COR-L47 (cell line): Measurements from ENCODE around the gene IGFBP1.
A peak's percentile ranks its signal among the peaks of the same experiment; 100 is the strongest.
"Not testable (repeated sequence)": the region's sequence is repeated elsewhere in the genome, so short reads cannot be mapped to it uniquely, and the experiment has no call there.

ENCODE experiments used
- DNase-seq: peaks from one replicate; lab custom pipeline; 2025; lab: John Stamatoyannopoulos, UW

Gene IGFBP1

GRCh38 chr7:45888185-45888992, at the start of gene IGFBP1:
Gene IGFBP1, plus strand, starts transcription at chr7:45888488. Its CDS starts 165 bp downstream, at chr7:45888653.
- DNase-seq = no peak

GRCh38 chr7:45838852-45839251, 49.4 kb upstream of the IGFBP1 start:
- DNase-seq = not testable (repeated sequence)

GRCh38 chr7:45841926-45842717, 46.2 kb upstream of the IGFBP1 start:
- not testable (repeated sequence) for DNase-seq

GRCh38 chr7:45846536-45846935, 41.8 kb upstream of the IGFBP1 start:
- DNase-seq = not testable (repeated sequence)

- DNase-seq = not testable (repeated sequence)
Observed at GRCh38 chr7:45848734-45849133, 39.6 kb upstream of the IGFBP1 start.

- not testable (repeated sequence) for DNase-seq
Observed at GRCh38 chr7:45852984-45853383, 35.3 kb upstream of the IGFBP1 start.

GRCh38 chr7:45853491-45853890, 34.8 kb upstream of the IGFBP1 start:
- DNase-seq = not testable (repeated sequence)

- DNase-seq = not testable (repeated sequence)
Observed at GRCh38 chr7:45855680-45856079, 32.6 kb upstream of the IGFBP1 start.

GRCh38 chr7:45856888-45857287, 31.4 kb upstream of the IGFBP1 start:
- not testable (repeated sequence) for DNase-seq

GRCh38 chr7:45863715-45864114, 24.6 kb upstream of the IGFBP1 start:
- DNase-seq = no peak

- no peak for DNase-seq
Observed at GRCh38 chr7:45865594-45866410, 22.5 kb upstream of the IGFBP1 start.

- no peak for DNase-seq
Observed at GRCh38 chr7:45867471-45867870, 20.8 kb upstream of the IGFBP1 start.

GRCh38 chr7:45869426-45869825, 18.9 kb upstream of the IGFBP1 start:
- no peak for DNase-seq

- no peak for DNase-seq
Observed at GRCh38 chr7:45872116-45873034, 15.9 kb upstream of the IGFBP1 start.

GRCh38 chr7:45873035-45873354, 15.3 kb upstream of the IGFBP1 start, which contains the start of gene CCDC201:
Gene CCDC201, minus strand, starts transcription at chr7:45873082. Its CDS starts 75 bp downstream, at chr7:45873007.
- no peak for DNase-seq

- DNase-seq = peak; percentile 26
Observed at GRCh38 chr7:45873355-45873754, 14.9 kb upstream of the IGFBP1 start.

- DNase-seq = no peak
Observed at GRCh38 chr7:45874408-45875131, 13.7 kb upstream of the IGFBP1 start.

- no peak for DNase-seq
Observed at GRCh38 chr7:45876519-45876918, 11.8 kb upstream of the IGFBP1 start.

GRCh38 chr7:45878457-45879144, 9.7 kb upstream of the IGFBP1 start:
- no peak for DNase-seq

- no peak for DNase-seq
Observed at GRCh38 chr7:45880433-45880860, 7.8 kb upstream of the IGFBP1 start.
